Measurements from ENCODE around the gene RNASE12. TPM values are rescaled to one million over a fixed set of nuclear protein-coding genes. Genes with fewer than 3 reads are reported as not detected.

The RNASE12 gene
- total RNA-seq, 1 experiment from 2014 or later, result not detected

GRCh38 chr14:20555845-20556244 lies 35.3 kb downstream of the RNASE12 start:
- no peaks in the 10 kb centered on the region for H3K27me3 Mint-ChIP-seq (ENCODE audit: low read depth)
- H3K9me3 ChIP-seq (ENCODE audit: control insufficient read depth, low read depth, low read length), result no peaks in the 10 kb centered on the region
- H2AK5ac ChIP-seq (ENCODE audit: insufficient read length, low read length), result no peak overlapping the region
- H2BK15ac ChIP-seq (ENCODE audit: low read depth, low read length), result no peak overlapping the region
- H2BK5ac ChIP-seq (ENCODE audit: insufficient read length, low read length), result no peak overlapping the region
- no peak overlapping the region for H3K14ac ChIP-seq (ENCODE audit: insufficient read depth, low read length)
- H3K9me3 Mint-ChIP-seq, result no peaks in the 10 kb centered on the region
- no peaks in the 10 kb centered on the region for H3K79me2 ChIP-seq (ENCODE audit: insufficient read depth, low read length)
- H3K9ac ChIP-seq (ENCODE audit: extremely low read depth, insufficient read length, low read length), result no peak overlapping the region
- no peak overlapping the region for H2BK12ac ChIP-seq (ENCODE audit: insufficient read length, low read depth, low read length)
- H2BK120ac ChIP-seq (ENCODE audit: low read depth, low read length, poor library complexity, severe bottlenecking), result no peak overlapping the region
- no peaks in the 10 kb centered on the region for H3K79me1 ChIP-seq (ENCODE audit: insufficient read depth, low read depth, low read length, poor library complexity, severe bottlenecking)
- no peaks in the 10 kb centered on the region for H3K27me3 ChIP-seq (ENCODE audit: insufficient read depth, low read length)
- no peak overlapping the region for H2AFZ ChIP-seq (ENCODE audit: low read length)
- H3K27ac ChIP-seq (ENCODE audit: insufficient read length, low read depth, low read length), result no peak overlapping the region
- H3K4me1 Mint-ChIP-seq, result peaks cover 40 to 41% of the 10 kb centered on the region in 2 experiments
- DNase-seq, result no peak
- no peak overlapping the region for H4K8ac ChIP-seq (replicated peaks; ENCODE audit: insufficient read length, low read depth, low read length)
- no peak overlapping the region; a peak in 1 of 7 replicates for H3K27ac Mint-ChIP-seq
- H3K4ac ChIP-seq (ENCODE audit: low read depth, low read length), result no peak overlapping the region
- H4K5ac ChIP-seq (ENCODE audit: insufficient read length, low read depth, low read length), result no peak overlapping the region
- no peak overlapping the region for H3K4me3 Mint-ChIP-seq
- no peaks in the 10 kb centered on the region for H3K36me3 Mint-ChIP-seq (ENCODE audit: insufficient read depth in 1 of 3, low read depth in 3 of 3)
- peaks cover 6% of the 10 kb centered on the region; the same call in 1 of the 2 replicates for H3K4me1 ChIP-seq (ENCODE audit: insufficient read depth, low read length)
- no CpG with 5 or more reads among the region's 3 CpGs for WGBS (ENCODE audit: extremely low coverage, insufficient read length, low lambda C conversion rate)
- H4K20me1 ChIP-seq (ENCODE audit: control insufficient read depth, insufficient read depth, insufficient read length), result no peaks in the 10 kb centered on the region
- H3T11ph ChIP-seq (ENCODE audit: low read length), result no peak overlapping the region
- no peak overlapping the region for H3K4me2 ChIP-seq (ENCODE audit: insufficient read depth, insufficient read length, low read length)
- TF ChIP-seq CTCF (conservative IDR thresholded peaks at IDR 0.05), result no peak
- H3K23ac ChIP-seq (ENCODE audit: insufficient read length, low read depth, low read length), result no peak overlapping the region
- H3K23me2 ChIP-seq (ENCODE audit: insufficient read length, low read depth, low read length, poor library complexity, severe bottlenecking), result no peaks in the 10 kb centered on the region
- no peak overlapping the region for H3K18ac ChIP-seq (ENCODE audit: insufficient read length, low read depth, low read length)
- no peak overlapping the region for H2BK20ac ChIP-seq (ENCODE audit: low read depth, low read length, poor library complexity, severe bottlenecking)
- H3K56ac ChIP-seq (ENCODE audit: insufficient read length, low read depth, low read length), result no peak overlapping the region
- H4K91ac ChIP-seq (ENCODE audit: insufficient read length, low read depth, low read length), result no peak overlapping the region

Measured in H9 (cell line).